HepG2 (cell line): ENCODE data around the gene SRRM2. TPM values are rescaled to one million over a fixed set of nuclear protein-coding genes. Genes with fewer than 3 reads are reported as not detected.

ENCODE experiments used
- DPF2 ChIP-seq: sonication (generic); formaldehyde crosslinking; IDR thresholded peaks from 2 replicates; pipeline ENCODE4 v1.4.0; 2020; ENCODE audit warnings: mild to moderate bottlenecking, low read depth, missing genetic modification reagents, borderline replicate concordance
- HDAC1 ChIP-seq: sonication (generic); formaldehyde crosslinking; IDR thresholded peaks from 2 replicates; pipeline ENCODE4 v1.5.1; 2020; ENCODE audit warnings: mild to moderate bottlenecking, missing genetic modification reagents
- HIVEP1 ChIP-seq: sonication (generic); formaldehyde crosslinking; IDR thresholded peaks from 2 replicates; pipeline ENCODE4 v1.4.0; 2020; ENCODE audit warnings: mild to moderate bottlenecking, missing genetic modification reagents
- HMGXB4 ChIP-seq, 2 experiments: sonication (generic) in 1 of 2; formaldehyde crosslinking in 1 of 2; IDR thresholded peaks; 2 replicates each; pipeline versions ENCODE4 v1.4.0 to v1.6.1; 2018 to 2020; ENCODE audit warnings: missing genetic modification reagents in 2 of 2, borderline replicate concordance in 1 of 2, low read depth in 1 of 2, mild to moderate bottlenecking in 1 of 2, missing biosample characterization in 1 of 2
- HNF4G ChIP-seq, 2 experiments: sonication (generic) in 1 of 2; formaldehyde crosslinking in 1 of 2; IDR thresholded peaks; 2 replicates each; pipeline versions ENCODE4 v1.4.0 to v1.6.1; 2011 to 2020; ENCODE audit warnings: borderline replicate concordance in 2 of 2, low read depth in 2 of 2, mild to moderate bottlenecking in 2 of 2, low read length in 1 of 2, missing genetic modification reagents in 1 of 2, moderate library complexity in 1 of 2
- MEF2D ChIP-seq: sonication (generic); formaldehyde crosslinking; IDR thresholded peaks from 2 replicates; pipeline ENCODE4 v1.5.1; 2020; ENCODE audit warnings: mild to moderate bottlenecking, missing genetic modification reagents
- NKX3-1 ChIP-seq: sonication (generic); formaldehyde crosslinking; IDR thresholded peaks from 2 replicates; pipeline ENCODE4 v1.5.0; 2020; ENCODE audit warnings: missing genetic modification reagents
- PAX8 ChIP-seq: sonication (generic); formaldehyde crosslinking; IDR thresholded peaks from 2 replicates; pipeline ENCODE4 v1.8.0; 2022; ENCODE audit warnings: mild to moderate bottlenecking, missing genetic modification reagents, borderline replicate concordance
- PRPF4 ChIP-seq: fragments of 200-400 bp; formaldehyde crosslinking; IDR thresholded peaks from 2 replicates; pipeline ENCODE4 v1.6.1; 2016; ENCODE audit warnings: low read length, low read depth; ENCODE audit not compliant: poor library complexity, severe bottlenecking
- SALL1 ChIP-seq: sonication (generic); formaldehyde crosslinking; IDR thresholded peaks from 2 replicates; pipeline ENCODE4 v1.8.0; 2022; ENCODE audit warnings: mild to moderate bottlenecking, missing genetic modification reagents
- SAP130 ChIP-seq: IDR thresholded peaks from 2 replicates; pipeline ENCODE4 v1.6.1; 2016; ENCODE audit warnings: low read depth
- SNAPC5 ChIP-seq: sonication (generic); formaldehyde crosslinking; IDR thresholded peaks from 2 replicates; pipeline ENCODE4 v1.8.1; 2023; ENCODE audit warnings: mild to moderate bottlenecking, missing genetic modification reagents, borderline replicate concordance
- TIGD3 ChIP-seq: sonication (generic); formaldehyde crosslinking; IDR thresholded peaks from 2 replicates; pipeline ENCODE4 v1.5.1; 2020; ENCODE audit warnings: mild to moderate bottlenecking, missing genetic modification reagents, borderline replicate concordance
- TOPORS ChIP-seq: sonication (generic); formaldehyde crosslinking; IDR thresholded peaks from 2 replicates; pipeline ENCODE4 v1.8.0; 2023; ENCODE audit warnings: mild to moderate bottlenecking, missing genetic modification reagents
- ZBTB7B ChIP-seq: sonication (generic); formaldehyde crosslinking; IDR thresholded peaks from 2 replicates; pipeline ENCODE4 v1.4.0; 2020; ENCODE audit warnings: missing genetic modification reagents
- ZKSCAN1 ChIP-seq: fragments of 150-350 bp; IDR thresholded peaks from 2 replicates; pipeline ENCODE4 v1.6.1; 2014; ENCODE audit warnings: low read length
- ZNF20 ChIP-seq: sonication (generic); formaldehyde crosslinking; IDR thresholded peaks from 2 replicates; pipeline ENCODE4 v1.4.0; 2020; ENCODE audit warnings: mild to moderate bottlenecking, moderate library complexity, missing genetic modification reagents
- ZNF234 ChIP-seq: sonication (generic); formaldehyde crosslinking; conservative IDR thresholded peaks from 2 replicates; pipeline ENCODE4 v1.5.1; 2020; ENCODE audit warnings: mild to moderate bottlenecking, missing genetic modification reagents
- ZNF451 ChIP-seq: sonication (generic); formaldehyde crosslinking; IDR thresholded peaks from 2 replicates; pipeline ENCODE4 v1.5.0; 2020; ENCODE audit warnings: mild to moderate bottlenecking, missing genetic modification reagents
- polyA plus RNA-seq, 8 experiments: library from polyadenylated mRNA; depleted of rRNA in 3 of 8; stranded (reverse) in 7 of 8; unstranded in 1 of 8; fragments of >200 nt; fragmentation: Illumina TruSeq in 4 of 8; extraction: Trizol in 4 of 8; gene quantifications; 2 replicates each; pipeline versions ENCODE4 v1.2.1 to v1.2.3, GENCODE V29; 2011 to 2016; ENCODE audit warnings: low read depth in 4 of 8, missing spikeins in 1 of 8, mixed read lengths in 1 of 8; ENCODE audit not compliant: insufficient read depth in 1 of 8
- total RNA-seq, 5 experiments: library from RNA; depleted of rRNA; stranded (reverse); fragments of >200 nt; fragmentation: Illumina TruSeq; extraction: Trizol; gene quantifications; 2 replicates each; pipeline ENCODE4 v1.2.3, GENCODE V29; 2016; ENCODE audit warnings: low read depth in 1 of 5
- TF ChIP-seq, protein P1 (sequence below): sonication (generic); formaldehyde crosslinking; IDR thresholded peaks from 2 replicates; pipeline ENCODE4 v1.8.0; 2022; ENCODE audit warnings: missing genetic modification reagents, low read depth, mild to moderate bottlenecking, borderline replicate concordance
- TF ChIP-seq, protein P2 (sequence below): sonication (generic); formaldehyde crosslinking; IDR thresholded peaks from 2 replicates; pipeline ENCODE4 v1.4.0; 2020; ENCODE audit warnings: missing genetic modification reagents

Gene SRRM2
- total and polyA plus RNA-seq, 2 of the 13 experiments (the other 11 are each of a cell fraction or from before 2014, with no cell fraction given): 50.4 to 112 TPM

DNA sequence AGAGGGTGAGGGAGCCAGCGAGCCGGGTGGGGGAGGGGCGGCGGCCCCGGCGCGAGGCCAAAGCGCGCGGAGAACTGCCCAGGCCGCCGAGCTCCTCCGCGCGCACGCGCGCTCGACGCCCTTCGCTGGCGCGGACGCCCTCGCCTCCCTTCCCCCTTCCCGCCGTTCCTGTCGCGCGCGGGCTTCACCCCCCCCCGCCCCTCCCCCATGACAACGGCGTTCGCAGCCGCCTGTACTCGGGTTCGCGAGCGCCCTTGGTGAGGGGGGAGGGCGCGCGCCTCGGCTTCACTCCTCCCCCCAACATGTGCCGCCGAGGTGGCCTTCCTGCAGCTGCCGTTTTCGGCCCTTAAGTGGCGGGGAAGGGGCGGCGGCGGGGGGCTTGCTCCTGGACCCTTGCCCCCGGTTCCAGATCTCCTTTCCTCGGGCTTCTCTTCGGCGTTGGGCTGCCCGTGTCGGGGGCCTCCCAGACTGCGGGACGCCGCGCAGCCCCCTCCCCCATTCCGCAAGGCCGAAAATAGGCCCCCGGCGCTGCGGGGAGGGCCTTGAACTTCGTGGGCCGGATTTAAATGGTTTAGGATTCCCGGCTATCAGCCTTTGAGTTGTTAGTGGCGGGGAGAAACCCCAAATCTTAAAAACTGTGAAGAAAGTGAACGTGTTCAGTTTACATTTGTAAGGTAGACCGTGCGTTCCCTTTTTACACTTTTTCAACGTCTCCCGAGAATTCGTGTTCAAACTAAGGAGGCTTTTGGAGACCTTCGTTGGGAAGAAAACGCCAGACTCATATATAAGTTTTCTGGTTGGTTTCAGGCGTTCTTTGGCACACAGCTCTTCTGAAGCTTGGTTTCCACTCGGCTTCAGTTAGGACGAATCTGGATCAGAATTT lies 653 bp downstream of the SRRM2 start (continued):
- TF ChIP-seq ZNF20 (no peak), ZNF234 (no peak), NKX3-1 (CRISPR knock-in tag) (0 out of 2 replicates have a peak, but pooled peaks have one; percentile 21), HIVEP1 (CRISPR knock-in tag) (0 out of 2 replicates have a peak, but pooled peaks have one; percentile 26), SAP130 (CRISPR knock-in tag) (peak; percentile 28; the same call in 1 of the 2 replicates), HMGXB4 (CRISPR knock-in tag; IDR thresholded peaks at IDR 0.05; ENCODE audit: borderline replicate concordance in 1 of 2, low read depth in 1 of 2) (no peak), SALL1 (CRISPR knock-in tag) (peak; percentile 6; the same call in 1 of the 2 replicates), TOPORS (no peak), PRPF4 (peak; percentile 5), HNF4G (IDR thresholded peaks at IDR 0.05; ENCODE audit: borderline replicate concordance, low read depth, low read length) (no peak), HNF4G (CRISPR knock-in tag; IDR thresholded peaks at IDR 0.05; ENCODE audit: borderline replicate concordance, low read depth) (no peak), ZBTB7B (CRISPR knock-in tag) (0 out of 2 replicates have a peak, but pooled peaks have one; percentile 7), TIGD3 (0 out of 2 replicates have a peak, but pooled peaks have one; percentile 42), ZKSCAN1 (no peak), SNAPC5 (CRISPR knock-in tag) (no peak), PAX8 (CRISPR knock-in tag) (0 out of 2 replicates have a peak, but pooled peaks have one; percentile 4), HDAC1 (no peak), ZNF451 (CRISPR knock-in tag) (0 out of 2 replicates have a peak, but pooled peaks have one; percentile 11), MEF2D (CRISPR knock-in tag) (peak; percentile 24; the same call in 1 of the 2 replicates), DPF2 (CRISPR knock-in tag) (0 out of 2 replicates have a peak, but pooled peaks have one; percentile 29)
- TF ChIP-seq, protein P1, sequence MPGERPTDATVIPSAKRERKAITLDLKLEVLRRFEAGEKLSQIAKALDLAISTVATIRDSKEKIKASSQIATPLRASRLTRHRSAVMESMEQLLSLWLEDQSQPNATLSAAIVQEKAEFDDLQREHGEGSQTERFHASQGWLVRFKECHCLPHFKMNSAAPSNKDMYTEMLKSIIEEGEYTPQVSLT (CRISPR knock-in tag): no peak
- TF ChIP-seq, protein P2, sequence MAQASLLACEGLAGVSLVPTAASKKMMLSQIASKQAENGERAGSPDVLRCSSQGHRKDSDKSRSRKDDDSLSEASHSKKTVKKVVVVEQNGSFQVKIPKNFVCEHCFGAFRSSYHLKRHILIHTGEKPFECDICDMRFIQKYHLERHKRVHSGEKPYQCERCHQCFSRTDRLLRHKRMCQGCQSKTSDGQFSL (CRISPR knock-in tag): peak; percentile 91
